ENCODE results near the gene JAK1.

Gene JAK1

GRCh38 chr1:64976361-64976760, 10.0 kb upstream of the JAK1 start:
- H3K4me3 ChIP-seq (ENCODE audit: low read depth, low read length), result no peak overlapping the region
- H3K9me3 ChIP-seq (ENCODE audit: control insufficient read depth, insufficient read depth, low read depth, low read length), result no peaks in the 10 kb centered on the region
- H3K27ac ChIP-seq (ENCODE audit: low read depth, low read length), result no peak overlapping the region
- H3K4me1 ChIP-seq (ENCODE audit: control insufficient read depth, insufficient read depth, low read length), result peaks cover 10% of the 10 kb centered on the region
- no peak overlapping the region for H3K9ac ChIP-seq (ENCODE audit: low read length)
- no peaks in the 10 kb centered on the region for H3K36me3 ChIP-seq (ENCODE audit: control insufficient read depth, insufficient read depth, low read length)
- no peaks in the 10 kb centered on the region for H3K27me3 ChIP-seq (ENCODE audit: control insufficient read depth, insufficient read depth, low read length)

- no peaks in the 10 kb centered on the region for H3K36me3 ChIP-seq (ENCODE audit: control insufficient read depth, insufficient read depth, low read length)
- no peak overlapping the region for H3K27ac ChIP-seq (ENCODE audit: low read depth, low read length)
- no peaks in the 10 kb centered on the region for H3K9me3 ChIP-seq (ENCODE audit: control insufficient read depth, insufficient read depth, low read depth, low read length)
- no peak overlapping the region for H3K9ac ChIP-seq (ENCODE audit: low read length)
- no peaks in the 10 kb centered on the region for H3K27me3 ChIP-seq (ENCODE audit: control insufficient read depth, insufficient read depth, low read length)
- no peak overlapping the region for H3K4me3 ChIP-seq (ENCODE audit: low read depth, low read length)
- peaks cover 10% of the 10 kb centered on the region for H3K4me1 ChIP-seq (ENCODE audit: control insufficient read depth, insufficient read depth, low read length)
Observed at GRCh38 chr1:64975740-64976139, 9.4 kb upstream of the JAK1 start.

- peaks cover 10% of the 10 kb centered on the region for H3K4me1 ChIP-seq (ENCODE audit: control insufficient read depth, insufficient read depth, low read length)
- H3K27me3 ChIP-seq (ENCODE audit: control insufficient read depth, insufficient read depth, low read length), result no peaks in the 10 kb centered on the region
- no peaks in the 10 kb centered on the region for H3K36me3 ChIP-seq (ENCODE audit: control insufficient read depth, insufficient read depth, low read length)
- no peak overlapping the region for H3K27ac ChIP-seq (ENCODE audit: low read depth, low read length)
- no peak overlapping the region for H3K4me3 ChIP-seq (ENCODE audit: low read depth, low read length)
- H3K9me3 ChIP-seq (ENCODE audit: control insufficient read depth, insufficient read depth, low read depth, low read length), result no peaks in the 10 kb centered on the region
- no peak overlapping the region for H3K9ac ChIP-seq (ENCODE audit: low read length)
Observed at GRCh38 chr1:64975127-64975526, 8.8 kb upstream of the JAK1 start.

- Histone ChIP-seq H3K4me3 (ENCODE audit: low read depth, low read length) (no peak overlapping the region), H3K27ac (ENCODE audit: low read depth, low read length) (no peak overlapping the region), H3K9me3 (ENCODE audit: control insufficient read depth, insufficient read depth, low read depth, low read length) (no peaks in the 10 kb centered on the region), H3K4me1 (ENCODE audit: control insufficient read depth, insufficient read depth, low read length) (peaks cover 10% of the 10 kb centered on the region), H3K27me3 (ENCODE audit: control insufficient read depth, insufficient read depth, low read length) (no peaks in the 10 kb centered on the region), H3K36me3 (ENCODE audit: control insufficient read depth, insufficient read depth, low read length) (no peaks in the 10 kb centered on the region), H3K9ac (ENCODE audit: low read length) (no peak overlapping the region)
Observed at GRCh38 chr1:64974288-64974825, 8.0 kb upstream of the JAK1 start.

- Histone ChIP-seq H3K9me3 (ENCODE audit: control insufficient read depth, insufficient read depth, low read depth, low read length) (no peaks in the 10 kb centered on the region), H3K4me1 (ENCODE audit: control insufficient read depth, insufficient read depth, low read length) (peaks cover 10% of the 10 kb centered on the region), H3K4me3 (ENCODE audit: low read depth, low read length) (no peak overlapping the region), H3K36me3 (ENCODE audit: control insufficient read depth, insufficient read depth, low read length) (no peaks in the 10 kb centered on the region), H3K9ac (ENCODE audit: low read length) (no peak overlapping the region), H3K27me3 (ENCODE audit: control insufficient read depth, insufficient read depth, low read length) (peaks cover 1% of the 10 kb centered on the region; the same call in 1 of the 2 replicates), H3K27ac (ENCODE audit: low read depth, low read length) (no peak overlapping the region)
Observed at GRCh38 chr1:64973061-64973647, 6.8 kb upstream of the JAK1 start.

- Histone ChIP-seq H3K27ac (ENCODE audit: low read depth, low read length) (no peak overlapping the region), H3K4me1 (ENCODE audit: control insufficient read depth, insufficient read depth, low read length) (peaks cover 11% of the 10 kb centered on the region), H3K9me3 (ENCODE audit: control insufficient read depth, insufficient read depth, low read depth, low read length) (no peaks in the 10 kb centered on the region), H3K9ac (ENCODE audit: low read length) (no peak overlapping the region), H3K27me3 (ENCODE audit: control insufficient read depth, insufficient read depth, low read length) (peaks cover 21% of the 10 kb centered on the region), H3K36me3 (ENCODE audit: control insufficient read depth, insufficient read depth, low read length) (no peaks in the 10 kb centered on the region), H3K4me3 (ENCODE audit: low read depth, low read length) (no peak overlapping the region)
Observed at GRCh38 chr1:64969305-64970046, 3.1 kb upstream of the JAK1 start.

GRCh38 chr1:64967381-64967780, 1.0 kb upstream of the JAK1 start:
- H3K27me3 ChIP-seq (ENCODE audit: control insufficient read depth, insufficient read depth, low read length), result peaks cover 29% of the 10 kb centered on the region
- H3K4me3 ChIP-seq (ENCODE audit: low read depth, low read length), result 0 out of 2 replicates have a peak overlapping the region, but pooled peaks have one; percentile 92
- H3K4me1 ChIP-seq (ENCODE audit: control insufficient read depth, insufficient read depth, low read length), result peaks cover 11% of the 10 kb centered on the region
- H3K9ac ChIP-seq (ENCODE audit: low read length), result no peak overlapping the region
- H3K9me3 ChIP-seq (ENCODE audit: control insufficient read depth, insufficient read depth, low read depth, low read length), result no peaks in the 10 kb centered on the region
- H3K36me3 ChIP-seq (ENCODE audit: control insufficient read depth, insufficient read depth, low read length), result no peaks in the 10 kb centered on the region
- no peak overlapping the region for H3K27ac ChIP-seq (ENCODE audit: low read depth, low read length)

- Histone ChIP-seq H3K27me3 (ENCODE audit: control insufficient read depth, insufficient read depth, low read length) (peaks cover 29% of the 10 kb centered on the region), H3K27ac (ENCODE audit: low read depth, low read length) (no peak overlapping the region), H3K4me3 (ENCODE audit: low read depth, low read length) (peak overlapping the region; percentile 92), H3K9ac (ENCODE audit: low read length) (peak overlapping the region; percentile 71), H3K9me3 (ENCODE audit: control insufficient read depth, insufficient read depth, low read depth, low read length) (no peaks in the 10 kb centered on the region), H3K36me3 (ENCODE audit: control insufficient read depth, insufficient read depth, low read length) (no peaks in the 10 kb centered on the region), H3K4me1 (ENCODE audit: control insufficient read depth, insufficient read depth, low read length) (peaks cover 15% of the 10 kb centered on the region)
Observed at GRCh38 chr1:64965366-64966157, 787 bp downstream of the JAK1 start.

- no peaks in the 10 kb centered on the region for H3K36me3 ChIP-seq (ENCODE audit: control insufficient read depth, insufficient read depth, low read length)
Observed at GRCh38 chr1:64963466-64963865, 2.9 kb downstream of the JAK1 start.

GRCh38 chr1:64962441-64962840, 3.9 kb downstream of the JAK1 start:
- H3K4me3 ChIP-seq (ENCODE audit: low read depth, low read length), result no peak overlapping the region
- H3K27ac ChIP-seq (ENCODE audit: low read depth, low read length), result no peak overlapping the region
- H3K9ac ChIP-seq (ENCODE audit: low read length), result no peak overlapping the region
- H3K36me3 ChIP-seq (ENCODE audit: control insufficient read depth, insufficient read depth, low read length), result no peaks in the 10 kb centered on the region
- peaks cover 21% of the 10 kb centered on the region for H3K4me1 ChIP-seq (ENCODE audit: control insufficient read depth, insufficient read depth, low read length)
- peaks cover 23% of the 10 kb centered on the region for H3K27me3 ChIP-seq (ENCODE audit: control insufficient read depth, insufficient read depth, low read length)
- no peaks in the 10 kb centered on the region for H3K9me3 ChIP-seq (ENCODE audit: control insufficient read depth, insufficient read depth, low read depth, low read length)

More at GRCh38 chr1:64963466-64963865, 2.9 kb downstream of the JAK1 start:
- peaks cover 29% of the 10 kb centered on the region for H3K27me3 ChIP-seq (ENCODE audit: control insufficient read depth, insufficient read depth, low read length)
- no peaks in the 10 kb centered on the region for H3K9me3 ChIP-seq (ENCODE audit: control insufficient read depth, insufficient read depth, low read depth, low read length)
- no peak overlapping the region for H3K4me3 ChIP-seq (ENCODE audit: low read depth, low read length)
- H3K4me1 ChIP-seq (ENCODE audit: control insufficient read depth, insufficient read depth, low read length), result peaks cover 21% of the 10 kb centered on the region
- no peak overlapping the region for H3K9ac ChIP-seq (ENCODE audit: low read length)
- H3K27ac ChIP-seq (ENCODE audit: low read depth, low read length), result no peak overlapping the region

- Histone ChIP-seq H3K4me1 (ENCODE audit: control insufficient read depth, insufficient read depth, low read length) (peaks cover 22% of the 10 kb centered on the region), H3K4me3 (ENCODE audit: low read depth, low read length) (no peak overlapping the region), H3K27me3 (ENCODE audit: control insufficient read depth, insufficient read depth, low read length) (peaks cover 18% of the 10 kb centered on the region), H3K9me3 (ENCODE audit: control insufficient read depth, insufficient read depth, low read depth, low read length) (no peaks in the 10 kb centered on the region), H3K9ac (ENCODE audit: low read length) (no peak overlapping the region), H3K36me3 (ENCODE audit: control insufficient read depth, insufficient read depth, low read length) (no peaks in the 10 kb centered on the region), H3K27ac (ENCODE audit: low read depth, low read length) (no peak overlapping the region)
Observed at GRCh38 chr1:64961923-64962322, 4.4 kb downstream of the JAK1 start.

Data from HUES6 (cell line).